ENCODE measurements around the gene SMYD1. TPM values are rescaled to one million over a fixed set of nuclear protein-coding genes. Genes with fewer than 3 reads are reported as not detected.

Gene SMYD1
- total RNA-seq, 6 experiments from 2014 or later = not detected

- Mint-ChIP-seq H3K9me3 (no peaks in the 10 kb centered on the region), H3K4me3 (no peak overlapping the region), H3K4me1 (ENCODE audit: low read depth) (no peaks in the 10 kb centered on the region), H3K27me3 (ENCODE audit: insufficient read depth) (peaks cover 27% of the 10 kb centered on the region), H3K27ac (no peak overlapping the region), H3K36me3 (ENCODE audit: low read depth) (no peaks in the 10 kb centered on the region)
- no peak for TF ChIP-seq CTCF (IDR thresholded peaks at IDR 0.05)
- DNase-seq = no peak
Observed at GRCh38 chr2:88125924-88126771, 58.5 kb downstream of the SMYD1 start.

- no peak for DNase-seq
- no peak overlapping the region for H3K27ac Mint-ChIP-seq
- H3K27me3 Mint-ChIP-seq (ENCODE audit: insufficient read depth) = peaks cover 25% of the 10 kb centered on the region
- no peaks in the 10 kb centered on the region for H3K4me1 Mint-ChIP-seq (ENCODE audit: low read depth)
- no peaks in the 10 kb centered on the region for H3K36me3 Mint-ChIP-seq (ENCODE audit: low read depth)
- no peak overlapping the region for H3K4me3 Mint-ChIP-seq
- no peaks in the 10 kb centered on the region for H3K9me3 Mint-ChIP-seq
- TF ChIP-seq CTCF (IDR thresholded peaks at IDR 0.05) = no peak
Observed at GRCh38 chr2:88126772-88127637, 59.4 kb downstream of the SMYD1 start.

- Mint-ChIP-seq H3K27ac (no peak overlapping the region), H3K36me3 (ENCODE audit: low read depth) (no peaks in the 10 kb centered on the region), H3K9me3 (no peaks in the 10 kb centered on the region), H3K4me1 (ENCODE audit: low read depth) (no peaks in the 10 kb centered on the region), H3K4me3 (no peak overlapping the region), H3K27me3 (ENCODE audit: insufficient read depth) (peaks cover 22% of the 10 kb centered on the region)
- TF ChIP-seq CTCF (IDR thresholded peaks at IDR 0.05) = no peak
- DNase-seq = no peak
Observed at GRCh38 chr2:88127638-88127887, 59.9 kb downstream of the SMYD1 start.

- Mint-ChIP-seq H3K36me3 (ENCODE audit: low read depth) (no peaks in the 10 kb centered on the region), H3K27ac (no peak within 1 kb of the TSS), H3K4me3 (no peak within 1 kb of the TSS), H3K27me3 (ENCODE audit: insufficient read depth) (peaks cover 21% of the 10 kb centered on the region), H3K4me1 (ENCODE audit: low read depth) (no peaks in the 10 kb centered on the region), H3K9me3 (no peaks in the 10 kb centered on the region)
- no peak for TF ChIP-seq CTCF (IDR thresholded peaks at IDR 0.05)
- no peak for DNase-seq
Observed at GRCh38 chr2:88127888-88128653, 60.4 kb downstream of the SMYD1 start, which contains the start of gene FABP1. Gene FABP1 (minus strand): TSS chr2:88128062. CDS start chr2:88128017, 45 bp downstream.

GRCh38 chr2:88128654-88129312 lies 61.2 kb downstream of the SMYD1 start:
- H3K4me1 Mint-ChIP-seq (ENCODE audit: low read depth) = no peaks in the 10 kb centered on the region
- no peak overlapping the region for H3K27ac Mint-ChIP-seq
- TF ChIP-seq CTCF (IDR thresholded peaks at IDR 0.05) = no peak
- H3K9me3 Mint-ChIP-seq = no peaks in the 10 kb centered on the region
- no peaks in the 10 kb centered on the region for H3K36me3 Mint-ChIP-seq (ENCODE audit: low read depth)
- peaks cover 21% of the 10 kb centered on the region for H3K27me3 Mint-ChIP-seq (ENCODE audit: insufficient read depth)
- H3K4me3 Mint-ChIP-seq = no peak overlapping the region
- no peak for DNase-seq

All from HFFc6 (cell line).